K562 (cell line): ENCODE results near the gene ARHGAP28. TPM values are rescaled to one million over a fixed set of nuclear protein-coding genes. Genes with fewer than 3 reads are reported as not detected.
A peak's percentile ranks its signal among the peaks of the same experiment; 100 is the strongest.

ENCODE experiments used
- ATAC-seq: fragments of 200-7000 bp; cut with Tn5 transposase; 3 replicates; pipeline ENCODE4 v1.9.1; 2020; ENCODE audit warnings: moderate library complexity
- BruUV-seq: library from RNA; stranded (reverse); fragments of 400-500 nt; replicated peaks from 2 replicates; lab custom pipeline; 2021; lab: Mats Ljungman, UMichigan
- CTCF ChIA-PET: fragments of 300-600 bp; formaldehyde crosslinking; extraction: SDS; loops from one replicate; lab custom pipeline; 2021; ENCODE audit warnings: low intra/inter-chr PET ratio; lab: Yijun Ruan, JAX
- POLR2A ChIA-PET: fragments of 300-600, 350-650 bp; sonication (Branson Sonifier 250); formaldehyde crosslinking; extraction: SDS; loops from one replicate; lab custom pipeline; 2021; ENCODE audit warnings: antibody characterized with exemption, inconsistent platforms; lab: Yijun Ruan, JAX
- DNase-seq, 4 experiments: peaks; one replicate each; pipeline versions ENCODE4 v3.0.0 to v3.0.0-alpha.2; 2011 to 2018; ENCODE audit warnings: low spot score in 3 of 4, mixed read lengths in 3 of 4; ENCODE audit errors: extremely low read depth in 1 of 4
- FAIRE-seq: peaks from 2 replicates; lab custom pipeline; 2011; peaks lifted over from hg19 to GRCh38; lab: Jason Lieb, UNC
- H2AFZ ChIP-seq: 2 replicates; pipeline ENCODE4 v1.6.0; 2011; ENCODE audit warnings: low read depth, low read length, control low read depth, inconsistent platforms
- H3K27ac ChIP-seq: fragments of 200-600 bp; 3 replicates; pipeline ENCODE4 v1.8.0; 2011; ENCODE audit warnings: low read depth, mild to moderate bottlenecking, control low read depth, inconsistent platforms, low read length, moderate library complexity, mixed read lengths; ENCODE audit errors: extremely low read depth
- H3K27me3 ChIP-seq, 2 experiments: fragments of 300-600 bp in 1 of 2; 2 replicates in 1 of 2; 3 replicates in 1 of 2; pipeline versions ENCODE4 v1.6.0 to v1.8.0; 2011; ENCODE audit warnings: inconsistent platforms in 2 of 2, low read length in 2 of 2, mild to moderate bottlenecking in 1 of 2, mixed read lengths in 1 of 2, moderate library complexity in 1 of 2; ENCODE audit not compliant: control insufficient read depth in 2 of 2, insufficient read depth in 2 of 2
- H3K36me3 ChIP-seq: fragments of 300-600 bp; 3 replicates; pipeline ENCODE4 v1.8.0; 2011; ENCODE audit warnings: mild to moderate bottlenecking, low read length, inconsistent platforms; ENCODE audit not compliant: control insufficient read depth, insufficient read depth
- H3K4me1 ChIP-seq, 2 experiments: fragments of 200-600 bp in 1 of 2; replicated peaks in 1 of 2; 2 replicates in 1 of 2; 3 replicates in 1 of 2; pipeline versions ENCODE4 v1.5.1 to v1.8.0; 2011; ENCODE audit warnings: inconsistent platforms in 2 of 2, low read length in 2 of 2, mild to moderate bottlenecking in 1 of 2, mixed read lengths in 1 of 2, moderate library complexity in 1 of 2; ENCODE audit not compliant: control insufficient read depth in 2 of 2, insufficient read depth in 2 of 2
- H3K4me2 ChIP-seq: 2 replicates; pipeline ENCODE4 v1.6.1; 2011; ENCODE audit warnings: low read length, control low read depth, inconsistent platforms, mixed read lengths; ENCODE audit not compliant: insufficient read depth
- H3K4me3 ChIP-seq: fragments of 200-600 bp; sonication (generic), shearing (Covaris generic); 2 replicates; pipeline ENCODE4 v1.5.1; 2016; ENCODE audit warnings: control low read depth, inconsistent platforms
- H3K79me2 ChIP-seq: fragments of 200-600 bp; 3 replicates; pipeline ENCODE4 v1.8.0; 2011; ENCODE audit warnings: low read length, inconsistent platforms; ENCODE audit not compliant: control insufficient read depth, insufficient read depth
- H3K9ac ChIP-seq, 2 experiments: 2 replicates each; pipeline versions ENCODE4 v1.6.0 to v1.6.1; 2011; ENCODE audit warnings: low read depth in 2 of 2, low read length in 2 of 2, control low read depth in 1 of 2, inconsistent platforms in 1 of 2, mild to moderate bottlenecking in 1 of 2, mixed read lengths in 1 of 2; ENCODE audit not compliant: insufficient read depth in 1 of 2
- H3K9me1 ChIP-seq: one replicate; pipeline ENCODE4 v1.6.0; 2011; ENCODE audit warnings: inconsistent platforms, mild to moderate bottlenecking, low read length, moderate library complexity; ENCODE audit not compliant: control insufficient read depth, insufficient read depth
- H3K9me3 ChIP-seq: replicated peaks from 2 replicates; pipeline ENCODE4 v1.5.1; 2011; ENCODE audit warnings: low read depth, low read length, inconsistent platforms; ENCODE audit not compliant: control insufficient read depth, insufficient read depth
- H4K20me1 ChIP-seq: replicated peaks from 2 replicates; pipeline ENCODE4 v1.6.1; 2011; ENCODE audit warnings: low read length, inconsistent platforms, mixed read lengths; ENCODE audit not compliant: control insufficient read depth, insufficient read depth
- CC2D1A ChIP-seq: fragments of 450-650 bp; IDR thresholded peaks from 2 replicates; pipeline ENCODE4 v1.6.1; 2017; ENCODE audit warnings: mild to moderate bottlenecking
- IRF2 ChIP-seq: sonication (generic); formaldehyde crosslinking; IDR thresholded peaks from 2 replicates; pipeline ENCODE4 v1.8.1; 2022; ENCODE audit warnings: mild to moderate bottlenecking, missing genetic modification reagents
- NCOA6 ChIP-seq: fragments of 450-650 bp; IDR thresholded peaks from 2 replicates; pipeline ENCODE4 v1.6.1; 2017; ENCODE audit warnings: mild to moderate bottlenecking
- POU5F1 ChIP-seq: fragments of 150-350 bp; IDR thresholded peaks from 2 replicates; pipeline ENCODE4 v1.6.1; 2014; ENCODE audit warnings: borderline replicate concordance, low read length, low read depth, mild to moderate bottlenecking; ENCODE audit not compliant: partially characterized antibody
- RAD21 ChIP-seq, 2 experiments: fragments of 250-450 bp in 1 of 2; fragments of 450-650 bp in 1 of 2; sonication (Bioruptor Pico) in 1 of 2; formaldehyde crosslinking in 1 of 2; IDR thresholded peaks in 1 of 2; conservative IDR thresholded peaks in 1 of 2; 2 replicates each; pipeline versions ENCODE4 v1.4.0 to v1.8.0; 2020 to 2022; ENCODE audit warnings: mild to moderate bottlenecking in 2 of 2, moderate library complexity in 1 of 2
- SRSF7 ChIP-seq: fragments of 200-400 bp; formaldehyde crosslinking; optimal IDR thresholded peaks from 2 replicates; pipeline ENCODE3; 2017; ENCODE audit warnings: mild to moderate bottlenecking, low read depth, low read length
- STAG1 ChIP-seq: sonication (generic); formaldehyde crosslinking; IDR thresholded peaks from 2 replicates; pipeline ENCODE4 v1.5.0; 2020; ENCODE audit warnings: missing genetic modification reagents, borderline replicate concordance
- TEAD1 ChIP-seq, 2 experiments: fragments of 450-650 bp in 1 of 2; sonication (generic) in 1 of 2; formaldehyde crosslinking; IDR thresholded peaks; 2 replicates each; pipeline versions ENCODE4 v1.4.0 to v1.8.0; 2020 to 2022; ENCODE audit warnings: mild to moderate bottlenecking in 2 of 2, missing genetic modification reagents in 1 of 2
- TSHZ1 ChIP-seq: fragments of 250-450 bp; sonication (Bioruptor Pico); IDR thresholded peaks from 2 replicates; pipeline ENCODE4 v1.4.0; 2020; ENCODE audit warnings: mild to moderate bottlenecking, moderate library complexity
- ZNF280B ChIP-seq: fragments of 250-450 bp; sonication (Bioruptor Pico); IDR thresholded peaks from 2 replicates; pipeline ENCODE4 v1.5.1; 2021; ENCODE audit warnings: mild to moderate bottlenecking
- ZNF282 ChIP-seq: sonication (generic); formaldehyde crosslinking; IDR thresholded peaks from 2 replicates; pipeline ENCODE4 v1.8.1; 2023; ENCODE audit warnings: missing genetic modification reagents
- ZNF408 ChIP-seq: fragments of 250-450 bp; sonication (Bioruptor Pico); IDR thresholded peaks from 2 replicates; pipeline ENCODE4 v1.4.0; 2020; ENCODE audit warnings: low read depth, mild to moderate bottlenecking, moderate library complexity
- ZNF77 ChIP-seq: fragments of 250-450 bp; sonication (Bioruptor Pico); IDR thresholded peaks from 2 replicates; pipeline ENCODE4 v1.5.0; 2020
- WGBS: fragments of 100-300 bp; shearing (Covaris generic); methylation state at CpG from one replicate; pipeline ENCODE4 v1.1.6; 2016; ENCODE audit warnings: low coverage, mixed read lengths; ENCODE audit not compliant: insufficient coverage; ENCODE audit errors: missing lambda C conversion rate; 5-methylcytosine and 5-hydroxymethylcytosine counted together
- in situ Hi-C: fragments of 300-500 bp; cut with MboI; formaldehyde crosslinking; loops from 4 replicates; pipeline ENCODE4 v1.15.0; 2018; ENCODE audit warnings: inconsistent platforms, mixed read lengths
- intact Hi-C: fragments of 100-400 bp; cut with micrococcal nuclease; formaldehyde crosslinking; loops from 2 replicates; pipeline ENCODE4 v1.14.2; 2022
- polyA plus RNA-seq, 8 experiments: library from polyadenylated mRNA; depleted of rRNA in 4 of 8; stranded (reverse) in 5 of 8; unstranded in 3 of 8; fragments of >200 nt; fragmentation: Nextera tagmentation in 2 of 8; fragmentation: Illumina TruSeq in 1 of 8; extraction: Ambion mirVana in 2 of 8; extraction: Trizol in 1 of 8; gene quantifications; 2 replicates each; pipeline versions ENCODE4 v1.2.1 to v1.2.3, GENCODE V29; 2011 to 2014; ENCODE audit warnings: inconsistent platforms in 1 of 8, missing spikeins in 1 of 8
- total RNA-seq, 7 experiments: library from RNA; depleted of rRNA in 6 of 7; stranded (reverse); fragments of >200 nt in 6 of 7; fragmentation: Illumina TruSeq in 2 of 7; extraction: Trizol in 2 of 7; gene quantifications; 2 replicates each; pipeline versions ENCODE4 v1.2.1 to v1.2.3, GENCODE V29; 2011 to 2021; ENCODE audit warnings: low replicate concordance in 1 of 7
- TF ChIP-seq, protein P1 (sequence below): fragments of 450-650 bp; IDR thresholded peaks from 2 replicates; pipeline ENCODE4 v1.6.1; 2014; ENCODE audit warnings: low read depth, mild to moderate bottlenecking, moderate library complexity, borderline replicate concordance

ARHGAP28 gene
- total and polyA plus RNA-seq, 9 of the 15 experiments (the other 6 are each of a cell fraction or from before 2014, with no cell fraction given): 0.93 to 5.9 (median 5.0) TPM

DNA sequence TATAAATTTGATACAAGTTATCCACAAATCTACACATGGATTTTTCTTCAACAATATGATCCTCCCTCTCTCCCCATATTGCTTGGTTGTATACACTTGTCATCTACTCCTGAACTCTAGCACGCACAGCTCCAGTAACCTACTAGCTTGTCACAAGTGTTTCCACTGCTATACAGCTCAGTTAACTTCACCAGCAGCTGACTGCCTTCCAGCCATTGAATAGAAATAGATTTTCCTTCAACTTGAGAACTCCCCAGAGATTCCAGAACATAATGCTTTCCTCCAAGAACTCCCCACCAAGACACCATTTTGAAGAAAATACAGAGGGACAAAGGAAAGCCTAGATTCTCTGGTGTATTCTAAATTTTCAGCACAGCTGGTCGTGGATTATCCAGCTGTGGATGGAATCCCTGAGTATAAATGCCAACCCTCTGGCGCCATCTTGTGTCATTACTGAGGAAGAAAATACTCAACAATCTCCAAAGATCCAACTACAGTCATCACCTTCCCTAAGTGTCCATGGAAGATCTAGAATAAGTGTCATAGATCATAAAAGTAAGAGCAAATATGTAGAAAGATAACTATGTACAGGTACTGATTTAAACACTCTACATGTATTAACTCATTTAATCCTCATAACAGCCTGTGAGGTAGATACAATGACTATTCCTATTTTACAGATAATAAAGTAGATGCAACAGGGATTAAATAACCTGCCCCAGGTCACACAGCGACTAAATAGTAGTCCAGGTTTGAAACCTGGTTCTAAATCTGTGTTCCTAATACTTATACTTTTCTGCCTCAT is 156.7 kb downstream of the ARHGAP28 start:
- in situ Hi-C loops: loop anchor here (10.0 to 25.0 kb wide), 3 partner anchors 351 to 1824 kb away; no protein-coding TSS in a partner anchor
- no peaks in the 10 kb centered on the region for H3K9me1 ChIP-seq
- no peaks in the 10 kb centered on the region for H3K79me2 ChIP-seq
- no peaks in the 10 kb centered on the region for H3K36me3 ChIP-seq
- WGBS: 0% methylated on average over 4 of the region's 4 CpGs
- H3K27ac ChIP-seq: no peak overlapping the region
- ChIA-PET POLR2A (no interaction called here), CTCF (interaction anchor here (0.6 to 2.5 kb wide), 4 partner anchors 108 to 1813 kb away, joined by 3 to 41 read pairs (median 4); no protein-coding TSS in a partner anchor)
- no peaks in the 10 kb centered on the region for H3K9me3 ChIP-seq
- H4K20me1 ChIP-seq: no peaks in the 10 kb centered on the region
- peaks cover 0 to 4% of the 10 kb centered on the region in 2 experiments; a peak in 1 of 5 replicates for H3K4me1 ChIP-seq
- no peak overlapping the region for H3K4me3 ChIP-seq
- FAIRE-seq (peak; percentile 90), DNase-seq (peak; percentile 57 to 80 (median 66)), ATAC-seq (peak; percentile 90)
- H3K4me2 ChIP-seq: no peak overlapping the region
- H3K9ac ChIP-seq: no peak overlapping the region
- intact Hi-C loops: loop anchor here (1.0 to 5.0 kb wide), 6 partner anchors 159 to 1019 kb away; partner anchors contain the start of gene ARHGAP28
- H2AFZ ChIP-seq: no peak overlapping the region
- no TSS peak for BruUV-seq
- no peaks in the 10 kb centered on the region for H3K27me3 ChIP-seq
- TF ChIP-seq TEAD1 (CRISPR knock-in tag; IDR thresholded peaks at IDR 0.05) (no peak), ZNF282 (CRISPR knock-in tag) (no peak), ZNF408 (CRISPR knock-in tag) (no peak), RAD21 (CRISPR knock-in tag; conservative IDR thresholded peaks at IDR 0.05 in 1 of 2, IDR thresholded peaks at IDR 0.05 in 1 of 2) (peak; percentile 94 to 95), ZNF77 (CRISPR knock-in tag) (no peak), CC2D1A (peak; percentile 15; the same call in 1 of the 2 replicates), IRF2 (no peak), SRSF7 (no peak), TSHZ1 (no peak), POU5F1 (no peak), ZNF280B (CRISPR knock-in tag) (no peak), NCOA6 (no peak), STAG1 (CRISPR knock-in tag) (peak; percentile 53; the same call in 1 of the 2 replicates)
- TF ChIP-seq, protein P1, sequence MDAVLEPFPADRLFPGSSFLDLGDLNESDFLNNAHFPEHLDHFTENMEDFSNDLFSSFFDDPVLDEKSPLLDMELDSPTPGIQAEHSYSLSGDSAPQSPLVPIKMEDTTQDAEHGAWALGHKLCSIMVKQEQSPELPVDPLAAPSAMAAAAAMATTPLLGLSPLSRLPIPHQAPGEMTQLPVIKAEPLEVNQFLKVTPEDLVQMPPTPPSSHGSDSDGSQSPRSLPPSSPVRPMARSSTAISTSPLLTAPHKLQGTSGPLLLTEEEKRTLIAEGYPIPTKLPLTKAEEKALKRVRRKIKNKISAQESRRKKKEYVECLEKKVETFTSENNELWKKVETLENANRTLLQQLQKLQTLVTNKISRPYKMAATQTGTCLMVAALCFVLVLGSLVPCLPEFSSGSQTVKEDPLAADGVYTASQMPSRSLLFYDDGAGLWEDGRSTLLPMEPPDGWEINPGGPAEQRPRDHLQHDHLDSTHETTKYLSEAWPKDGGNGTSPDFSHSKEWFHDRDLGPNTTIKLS: no peak
